ENCODE measurements around the gene CERS4.
"Not testable (repeated sequence)": the region's sequence is repeated elsewhere in the genome, so short reads cannot be mapped to it uniquely, and the experiment has no call there.

Gene CERS4

GRCh38 chr19:8244442-8244841, 35.3 kb downstream of the CERS4 start:
- no peak for DNase-seq

- DNase-seq = no peak
Measured at GRCh38 chr19:8245869-8246835, 37.0 kb downstream of the CERS4 start.

GRCh38 chr19:8247129-8247890, 38.1 kb downstream of the CERS4 start:
- not testable (repeated sequence) for DNase-seq

GRCh38 chr19:8248348-8249328, 39.5 kb downstream of the CERS4 start:
- DNase-seq = no peak

- no peak for DNase-seq
Measured at GRCh38 chr19:8250596-8250995, 41.4 kb downstream of the CERS4 start.

- no peak for DNase-seq
Measured at GRCh38 chr19:8251025-8251472, 41.9 kb downstream of the CERS4 start.

- no peak for DNase-seq
Measured at GRCh38 chr19:8252922-8253589, 43.9 kb downstream of the CERS4 start.

GRCh38 chr19:8253678-8254077, 44.5 kb downstream of the CERS4 start:
- DNase-seq = no peak

- no peak for DNase-seq
Measured at GRCh38 chr19:8254286-8255001, 45.3 kb downstream of the CERS4 start.

GRCh38 chr19:8255426-8256125, 46.4 kb downstream of the CERS4 start:
- no peak for DNase-seq

GRCh38 chr19:8256276-8257051, 47.3 kb downstream of the CERS4 start:
- no peak for DNase-seq

GRCh38 chr19:8257052-8257443, 47.9 kb downstream of the CERS4 start:
- no peak for DNase-seq

GRCh38 chr19:8259142-8259921, 50.2 kb downstream of the CERS4 start:
- no peak for DNase-seq

- no peak for DNase-seq
Measured at GRCh38 chr19:8259922-8260247, 50.7 kb downstream of the CERS4 start.

- no peak for DNase-seq
Measured at GRCh38 chr19:8261347-8261746, 52.2 kb downstream of the CERS4 start.

- DNase-seq = no peak
Measured at GRCh38 chr19:8261881-8262280, 52.7 kb downstream of the CERS4 start.

- no peak for DNase-seq
Measured at GRCh38 chr19:8262431-8262830, 53.3 kb downstream of the CERS4 start.

GRCh38 chr19:8264248-8264647, 55.1 kb downstream of the CERS4 start:
- DNase-seq = not testable (repeated sequence)

- DNase-seq = no peak
Measured at GRCh38 chr19:8265872-8266271, 56.7 kb downstream of the CERS4 start.
